Uterine smooth muscle cell (primary cell): Measurements from ENCODE around the gene TMCO1. TPM values are rescaled to one million over a fixed set of nuclear protein-coding genes. Genes with fewer than 3 reads are reported as not detected.

Experiments used
- total RNA-seq: library from RNA; depleted of rRNA; stranded (reverse); fragments of >200 nt; gene quantifications from 2 replicates; pipeline ENCODE4 v1.2.3, GENCODE V29; 2014

Gene TMCO1
- 87.7 and 104 TPM in 2 replicates for total RNA-seq

GRCh38 chr1:165768513-165769394 is at the start of gene TMCO1:
Gene TMCO1 (minus strand): TSS chr1:165768868. CDS start chr1:165768751, 117 bp downstream.

DNA sequence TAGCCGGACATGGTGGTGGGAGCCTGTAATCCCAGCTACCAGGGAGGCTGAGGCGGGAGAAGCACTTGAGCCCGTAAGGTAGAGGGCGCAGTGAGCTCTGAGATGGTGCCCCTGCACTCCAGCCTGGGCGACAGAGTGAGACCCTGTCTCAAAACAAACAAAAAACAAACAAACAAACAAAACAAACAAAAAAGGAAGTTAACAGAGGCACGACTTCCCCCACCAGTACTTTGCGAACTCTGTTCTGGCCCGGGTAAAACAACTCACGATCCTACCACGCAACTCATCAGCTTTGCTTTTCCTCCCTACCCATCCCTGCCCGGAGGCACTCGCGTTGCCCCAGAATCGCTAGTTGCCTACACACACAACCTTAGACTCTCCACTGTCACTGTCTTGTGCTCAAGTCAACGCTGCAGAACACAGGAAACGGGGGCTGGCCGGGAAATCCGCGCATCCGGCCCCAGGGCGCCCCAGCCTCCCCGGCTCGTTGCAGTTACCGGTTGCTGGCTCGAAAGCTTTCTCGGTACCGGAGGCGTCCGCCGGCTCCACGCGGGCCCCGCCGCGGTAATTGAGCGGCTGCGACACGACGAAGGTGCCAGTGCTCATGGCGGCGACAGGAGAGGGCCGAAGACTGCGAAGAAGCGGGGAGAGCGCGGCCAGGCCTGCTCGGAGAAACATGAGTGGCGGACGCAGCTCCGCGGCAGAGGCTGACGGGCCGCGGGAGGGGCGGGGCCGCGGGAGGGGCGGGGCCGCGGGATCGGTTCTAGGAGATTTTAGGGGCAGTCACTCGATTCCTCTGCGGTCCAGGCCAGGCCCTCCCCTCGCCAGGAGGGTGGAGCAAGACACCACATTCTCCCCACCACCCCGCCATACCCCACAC is 70.5 kb downstream of the TMCO1 start, which contains the start of gene ALDH9A1:
Gene ALDH9A1, minus strand, starts transcription at position 682 of the 880 bp plus-strand sequence. Its CDS starts 4 bp downstream, at position 678.

Other genes with a start within 250 kb of the TMCO1 start
- gene LRRC52, start 224.9 kb downstream of the TMCO1 start, total RNA-seq = not detected in 2 replicates
- gene MGST3, start 137.6 kb downstream of the TMCO1 start, total RNA-seq = 132 and 213 TPM in 2 replicates
- 177 and 193 TPM in 2 replicates for gene ALDH9A1, start 70.3 kb downstream of the TMCO1 start, total RNA-seq
- 68.0 and 125 TPM in 2 replicates for gene UCK2, start 58.7 kb upstream of the TMCO1 start, total RNA-seq